CD14-positive monocyte (primary cell): ENCODE measurements around the gene IFNK. TPM values are rescaled to one million over a fixed set of nuclear protein-coding genes. Genes with fewer than 3 reads are reported as not detected.

Experiments
- DNase-seq, 3 donors: peaks; one replicate each; pipeline ENCODE4 v3.0.0-alpha.2; 2011 to 2022
- H2AFZ ChIP-seq: 2 replicates; pipeline ENCODE4 v1.6.0; 2012; ENCODE audit warnings: mild to moderate bottlenecking, low read depth, low read length, inconsistent platforms; ENCODE audit not compliant: insufficient read depth, poor library complexity, severe bottlenecking
- H3K27ac ChIP-seq, 2 donors: 1 replicate in 1 of 2; 2 replicates in 1 of 2; pipeline ENCODE4 v1.5.1; 2012 to 2013; ENCODE audit warnings: low read length in 2 of 2, control low read depth in 1 of 2, inconsistent platforms in 1 of 2, low read depth in 1 of 2, mild to moderate bottlenecking in 1 of 2
- H3K27me3 ChIP-seq, 2 donors: one replicate each; pipeline versions ENCODE4 v1.6.0 to v1.6.1; 2011 to 2013; ENCODE audit warnings: low read length in 2 of 2; ENCODE audit not compliant: control insufficient read depth in 2 of 2, insufficient read depth in 2 of 2
- H3K36me3 ChIP-seq, 2 donors: replicated peaks in 1 of 2; 1 replicate in 1 of 2; 2 replicates in 1 of 2; pipeline versions ENCODE4 v1.5.1 to v1.6.1; 2012 to 2013; ENCODE audit warnings: low read length in 2 of 2, control low read depth in 1 of 2, inconsistent platforms in 1 of 2, mild to moderate bottlenecking in 1 of 2; ENCODE audit not compliant: insufficient read depth in 2 of 2, control insufficient read depth in 1 of 2
- H3K4me1 ChIP-seq, 2 donors: 1 replicate in 1 of 2; 2 replicates in 1 of 2; pipeline versions ENCODE4 v1.5.1 to v1.6.1; 2012 to 2013; ENCODE audit warnings: low read length in 2 of 2, control low read depth in 1 of 2, inconsistent platforms in 1 of 2, mild to moderate bottlenecking in 1 of 2, moderate library complexity in 1 of 2; ENCODE audit not compliant: insufficient read depth in 2 of 2, control insufficient read depth in 1 of 2
- H3K4me2 ChIP-seq: replicated peaks from 2 replicates; pipeline ENCODE3; 2012; ENCODE audit warnings: low read length, moderate library complexity, mild to moderate bottlenecking; ENCODE audit not compliant: poor library complexity, severe bottlenecking; ENCODE audit errors: extremely low read depth
- H3K4me3 ChIP-seq, 3 experiments: fragments of 200-600 bp in 1 of 3; sonication (generic) in 1 of 3; replicated peaks in 1 of 3; 1 replicate in 2 of 3; 2 replicates in 1 of 3; pipeline ENCODE4 v1.5.1; 2011 to 2013; ENCODE audit warnings: low read length in 3 of 3, mild to moderate bottlenecking in 3 of 3, control low read depth in 2 of 3, low read depth in 2 of 3, inconsistent platforms in 1 of 3, moderate library complexity in 1 of 3
- H3K79me2 ChIP-seq: 2 replicates; pipeline ENCODE4 v1.6.0; 2012; ENCODE audit warnings: mild to moderate bottlenecking, control low read depth, inconsistent platforms, low read length, moderate library complexity; ENCODE audit not compliant: insufficient read depth
- H3K9ac ChIP-seq: 2 replicates; pipeline ENCODE4 v1.6.0; 2017; ENCODE audit warnings: low read length, mild to moderate bottlenecking; ENCODE audit not compliant: insufficient read depth, poor library complexity, severe bottlenecking
- H3K9me3 ChIP-seq, 2 donors: replicated peaks in 1 of 2; 1 replicate in 1 of 2; 2 replicates in 1 of 2; pipeline versions ENCODE4 v1.5.1 to v1.6.1; 2012 to 2013; ENCODE audit warnings: low read length in 2 of 2, control low read depth in 1 of 2; ENCODE audit not compliant: control insufficient read depth in 1 of 2, insufficient read depth in 1 of 2
- H4K20me1 ChIP-seq: 2 replicates; pipeline ENCODE4 v1.6.0; 2012; ENCODE audit warnings: mild to moderate bottlenecking, low read length, control low read depth, moderate library complexity; ENCODE audit not compliant: insufficient read depth
- H3K27ac Mint-ChIP-seq, 7 donors: one replicate each; pipeline ENCODE4 v1.8.0; 2020; ENCODE audit warnings: mild to moderate bottlenecking in 7 of 7, mixed read lengths in 7 of 7, moderate library complexity in 6 of 7, inconsistent platforms in 2 of 7
- H3K27me3 Mint-ChIP-seq, 3 donors: one replicate each; pipeline ENCODE4 v1.8.0; 2021 to 2022; ENCODE audit warnings: low read depth in 3 of 3, mild to moderate bottlenecking in 3 of 3, mixed read lengths in 3 of 3, moderate library complexity in 3 of 3, inconsistent platforms in 1 of 3
- H3K36me3 Mint-ChIP-seq, 2 donors: one replicate each; pipeline ENCODE4 v1.8.0; 2020; ENCODE audit warnings: mixed read lengths in 2 of 2, inconsistent platforms in 1 of 2, mild to moderate bottlenecking in 1 of 2
- H3K4me1 Mint-ChIP-seq: one replicate; pipeline ENCODE4 v1.8.0; 2020; ENCODE audit warnings: mild to moderate bottlenecking, mixed read lengths
- H3K4me3 Mint-ChIP-seq, 2 donors: one replicate each; pipeline ENCODE4 v1.8.0; 2020; ENCODE audit warnings: mild to moderate bottlenecking in 2 of 2, mixed read lengths in 2 of 2, moderate library complexity in 1 of 2
- H3K9me3 Mint-ChIP-seq, 7 donors: one replicate each; pipeline ENCODE4 v1.8.0; 2020 to 2022; ENCODE audit warnings: mixed read lengths in 7 of 7, mild to moderate bottlenecking in 6 of 7, moderate library complexity in 6 of 7, inconsistent platforms in 2 of 7
- WGBS: methylation state at CpG from one replicate; pipeline ENCODE4 v1.1.5; 2013; ENCODE audit warnings: missing lambda C conversion rate; ENCODE audit not compliant: insufficient coverage; 5-methylcytosine and 5-hydroxymethylcytosine counted together
- intact Hi-C, 2 donors: fragments of 100-400 bp; cut with micrococcal nuclease; formaldehyde crosslinking; loops; one replicate each; pipeline versions ENCODE4 v1.15.0 to v1.15.1; 2023
- polyA plus RNA-seq, 3 donors: library from polyadenylated mRNA; depleted of rRNA in 1 of 3; unstranded in 2 of 3; stranded (reverse) in 1 of 3; fragments of 300-500 nt in 2 of 3; fragments of >200 nt in 1 of 3; fragmentation: Illumina TruSeq in 2 of 3; gene quantifications; 1 replicate in 2 of 3; 2 replicates in 1 of 3; pipeline ENCODE4 v1.2.3, GENCODE V29; 2012 to 2021
- TF ChIP-seq, protein P1 (sequence below): fragments of 200-600 bp; IDR thresholded peaks from one replicate; pipeline ENCODE4 v1.8.0; 2022; ENCODE audit warnings: antibody characterized with exemption, mild to moderate bottlenecking

IFNK gene
- polyA plus RNA-seq, 3 donors, result not detected

DNA sequence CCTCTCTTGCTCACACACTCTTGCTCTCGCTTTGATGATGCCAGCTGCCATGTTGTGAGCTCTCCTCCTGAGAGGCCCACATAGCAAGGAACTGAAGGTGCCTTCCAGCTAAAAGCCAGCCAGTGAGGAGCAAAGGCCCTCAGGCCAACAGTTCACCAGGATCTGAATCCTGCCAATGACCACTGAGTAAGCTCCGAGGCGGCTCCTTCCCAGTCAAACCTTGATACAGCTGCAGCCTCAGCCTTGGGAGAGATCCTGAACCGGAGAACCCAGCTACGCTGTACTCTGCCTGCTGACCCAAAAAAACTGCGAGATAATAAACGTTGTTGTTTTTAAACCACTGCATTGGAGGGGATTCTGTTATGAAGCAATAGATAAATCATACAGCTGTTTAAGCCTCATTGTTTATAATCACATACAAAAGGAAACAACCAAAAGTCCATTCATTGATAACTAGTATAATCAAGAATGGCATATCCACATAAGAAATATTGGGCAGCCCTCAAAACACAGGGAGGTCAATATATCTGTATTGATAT, 49.0 kb upstream of the IFNK start:
- TF ChIP-seq, protein P1, sequence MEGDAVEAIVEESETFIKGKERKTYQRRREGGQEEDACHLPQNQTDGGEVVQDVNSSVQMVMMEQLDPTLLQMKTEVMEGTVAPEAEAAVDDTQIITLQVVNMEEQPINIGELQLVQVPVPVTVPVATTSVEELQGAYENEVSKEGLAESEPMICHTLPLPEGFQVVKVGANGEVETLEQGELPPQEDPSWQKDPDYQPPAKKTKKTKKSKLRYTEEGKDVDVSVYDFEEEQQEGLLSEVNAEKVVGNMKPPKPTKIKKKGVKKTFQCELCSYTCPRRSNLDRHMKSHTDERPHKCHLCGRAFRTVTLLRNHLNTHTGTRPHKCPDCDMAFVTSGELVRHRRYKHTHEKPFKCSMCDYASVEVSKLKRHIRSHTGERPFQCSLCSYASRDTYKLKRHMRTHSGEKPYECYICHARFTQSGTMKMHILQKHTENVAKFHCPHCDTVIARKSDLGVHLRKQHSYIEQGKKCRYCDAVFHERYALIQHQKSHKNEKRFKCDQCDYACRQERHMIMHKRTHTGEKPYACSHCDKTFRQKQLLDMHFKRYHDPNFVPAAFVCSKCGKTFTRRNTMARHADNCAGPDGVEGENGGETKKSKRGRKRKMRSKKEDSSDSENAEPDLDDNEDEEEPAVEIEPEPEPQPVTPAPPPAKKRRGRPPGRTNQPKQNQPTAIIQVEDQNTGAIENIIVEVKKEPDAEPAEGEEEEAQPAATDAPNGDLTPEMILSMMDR, result no peak
- peaks cover 33 to 36% of the 10 kb centered on the region in 2 donors for H3K36me3 Mint-ChIP-seq
- intact Hi-C loops, result no loop called here
- peaks cover 0 to 2% of the 10 kb centered on the region in 2 donors for H3K9me3 ChIP-seq
- H3K9me3 Mint-ChIP-seq, result peaks cover 3 to 11% (median 6%) of the 10 kb centered on the region in 7 donors
- whole genome bisulfite sequencing, result 96% methylated on average over 3 of the region's 7 CpGs
- H3K79me2 ChIP-seq, result no peaks in the 10 kb centered on the region
- no peak overlapping the region for H3K9ac ChIP-seq
- H3K4me3 ChIP-seq, result no peak overlapping the region
- no peak overlapping the region for H3K4me3 Mint-ChIP-seq
- no peaks in the 10 kb centered on the region for H3K36me3 ChIP-seq
- H3K27me3 ChIP-seq, result no peaks in the 10 kb centered on the region
- no peaks in the 10 kb centered on the region for H4K20me1 ChIP-seq
- peak overlapping the region in 1 of 7 donors; percentile 3 for H3K27ac Mint-ChIP-seq
- H3K4me1 ChIP-seq, result peaks cover 14 to 17% of the 10 kb centered on the region in 2 donors
- DNase-seq, result no peak
- H3K4me1 Mint-ChIP-seq, result peaks cover 23% of the 10 kb centered on the region
- H3K27ac ChIP-seq, result no peak overlapping the region
- no peak overlapping the region for H2AFZ ChIP-seq
- H3K27me3 Mint-ChIP-seq, result peaks cover 0 to 4% (median 0%) of the 10 kb centered on the region in 3 donors
- no peak overlapping the region for H3K4me2 ChIP-seq

DNA sequence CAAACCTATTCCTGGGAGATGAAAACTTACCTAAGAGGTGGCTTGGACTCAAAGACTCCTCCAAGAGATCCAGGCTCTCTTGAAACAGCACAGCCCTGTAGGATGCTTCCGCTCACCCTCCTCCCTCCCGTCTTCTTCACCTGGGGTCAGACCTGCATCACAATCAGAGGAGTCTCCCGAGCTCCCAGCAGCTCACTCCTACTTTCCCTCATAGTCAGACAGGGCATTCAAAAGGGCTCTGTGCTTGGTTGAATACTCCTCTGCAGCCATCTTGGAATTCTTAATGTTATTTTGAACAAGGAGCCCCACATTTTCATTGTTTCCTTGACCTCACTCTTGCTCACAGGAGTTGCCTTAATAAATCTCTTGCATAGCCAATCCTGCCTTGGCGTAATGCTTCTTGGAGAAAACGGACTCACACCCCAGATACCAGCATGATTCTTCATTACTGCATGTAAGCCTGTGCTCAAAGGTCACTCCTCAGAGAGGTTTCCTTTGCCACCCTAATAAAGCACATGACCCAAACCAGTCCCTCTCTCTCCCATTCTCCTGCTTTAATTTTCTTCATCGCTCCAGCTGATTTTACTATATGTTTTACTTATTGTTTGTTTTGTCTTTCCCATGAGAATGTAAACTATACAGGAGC, 47.1 kb upstream of the IFNK start:
- Mint-ChIP-seq H3K9me3 (peaks cover 4 to 10% (median 6%) of the 10 kb centered on the region in 7 donors), H3K27me3 (peaks cover 0 to 2% (median 0%) of the 10 kb centered on the region in 3 donors), H3K4me3 (no peak overlapping the region), H3K27ac (peak overlapping the region in 1 of 7 donors; percentile 37), H3K4me1 (peaks cover 22% of the 10 kb centered on the region), H3K36me3 (peaks cover 19 to 22% of the 10 kb centered on the region in 2 donors)
- Histone ChIP-seq H3K9ac (no peak overlapping the region), H3K4me2 (no peak overlapping the region), H3K27me3 (no peaks in the 10 kb centered on the region), H3K4me1 (peaks cover 7 to 12% of the 10 kb centered on the region in 2 donors), H3K9me3 (peaks cover 0 to 2% of the 10 kb centered on the region in 2 donors), H3K79me2 (no peaks in the 10 kb centered on the region), H2AFZ (no peak overlapping the region), H3K36me3 (no peaks in the 10 kb centered on the region), H3K4me3 (no peak overlapping the region), H4K20me1 (no peaks in the 10 kb centered on the region), H3K27ac (no peak overlapping the region)
- WGBS, result 100% methylated on average over 2 of the region's 6 CpGs
- DNase-seq, result no peak
- intact Hi-C loops, result no loop called here
- TF ChIP-seq, protein P1, result no peak
